DOHH2 (cell line): ENCODE measurements around the gene CDC25B.
A peak's percentile ranks its signal among the peaks of the same experiment; 100 is the strongest.
"Not testable (repeated sequence)": the region's sequence is repeated elsewhere in the genome, so short reads cannot be mapped to it uniquely, and the experiment has no call there.

Experiments used
- H3F3A ChIP-seq: fragments of 200-600 bp; sonication (generic), shearing (Covaris generic); 2 replicates; pipeline ENCODE4 v1.6.0; 2016; ENCODE audit warnings: antibody characterized with exemption, mild to moderate bottlenecking; ENCODE audit not compliant: control insufficient read depth, insufficient read depth
- H3K27ac ChIP-seq: fragments of 200-600 bp; sonication (generic); 2 replicates; pipeline ENCODE4 v1.5.1; 2014; ENCODE audit warnings: low read depth, mild to moderate bottlenecking, low read length, moderate library complexity
- H3K27me3 ChIP-seq: fragments of 200-600 bp; sonication (generic); 2 replicates; pipeline ENCODE4 v1.6.1; 2014; ENCODE audit warnings: mild to moderate bottlenecking, low read length, mixed read lengths; ENCODE audit not compliant: control insufficient read depth
- H3K36me3 ChIP-seq: fragments of 200-600 bp; sonication (generic); 2 replicates; pipeline ENCODE4 v1.6.1; 2014; ENCODE audit warnings: mild to moderate bottlenecking, low read length, moderate library complexity, mixed read lengths; ENCODE audit not compliant: control insufficient read depth
- H3K4me1 ChIP-seq: fragments of 200-600 bp; sonication (generic); 2 replicates; pipeline ENCODE4 v1.6.1; 2014; ENCODE audit warnings: mild to moderate bottlenecking, low read length, mixed read lengths; ENCODE audit not compliant: control insufficient read depth
- H3K4me2 ChIP-seq: fragments of 200-600 bp; sonication (generic); 2 replicates; pipeline ENCODE4 v1.6.0; 2014; ENCODE audit warnings: mild to moderate bottlenecking, low read length, moderate library complexity
- H3K4me3 ChIP-seq: fragments of 200-600 bp; sonication (generic); 2 replicates; pipeline ENCODE4 v1.5.1; 2014; ENCODE audit warnings: mild to moderate bottlenecking, low read length, mixed read lengths
- H3K79me2 ChIP-seq: fragments of 200-600 bp; sonication (generic); 2 replicates; pipeline ENCODE4 v1.6.1; 2014; ENCODE audit warnings: mild to moderate bottlenecking, low read length, mixed read lengths; ENCODE audit not compliant: control insufficient read depth
- H3K9me2 ChIP-seq: fragments of 200-600 bp; sonication (generic); replicated peaks from 2 replicates; pipeline ENCODE4 v1.6.1; 2014; ENCODE audit warnings: mild to moderate bottlenecking, low read length, mixed read lengths; ENCODE audit not compliant: control insufficient read depth
- H3K9me3 ChIP-seq: fragments of 200-600 bp; sonication (generic); 2 replicates; pipeline ENCODE4 v1.6.1; 2014; ENCODE audit warnings: antibody characterized with exemption, low read length, mixed read lengths; ENCODE audit not compliant: control insufficient read depth, insufficient read depth
- H4K20me1 ChIP-seq: fragments of 200-600 bp; sonication (generic); 2 replicates; pipeline ENCODE4 v1.6.0; 2014; ENCODE audit warnings: low read depth, mild to moderate bottlenecking, antibody characterized with exemption, low read length, moderate library complexity; ENCODE audit not compliant: control insufficient read depth, insufficient read depth
- EZH2phosphoT487 ChIP-seq: fragments of 200-600 bp; sonication (generic); IDR thresholded peaks from 2 replicates; pipeline ENCODE4 v1.6.1; 2017; ENCODE audit warnings: borderline replicate concordance, mild to moderate bottlenecking, antibody characterized with exemption, low read length, moderate library complexity, mixed read lengths
- TF ChIP-seq, protein P1 (sequence below): fragments of 200-600 bp; sonication (generic); IDR thresholded peaks from one replicate; pipeline ENCODE4 v1.5.1; 2014; ENCODE audit warnings: antibody characterized with exemption, mild to moderate bottlenecking, low read depth, low read length; ENCODE audit not compliant: poor library complexity, severe bottlenecking

CDC25B gene

DNA sequence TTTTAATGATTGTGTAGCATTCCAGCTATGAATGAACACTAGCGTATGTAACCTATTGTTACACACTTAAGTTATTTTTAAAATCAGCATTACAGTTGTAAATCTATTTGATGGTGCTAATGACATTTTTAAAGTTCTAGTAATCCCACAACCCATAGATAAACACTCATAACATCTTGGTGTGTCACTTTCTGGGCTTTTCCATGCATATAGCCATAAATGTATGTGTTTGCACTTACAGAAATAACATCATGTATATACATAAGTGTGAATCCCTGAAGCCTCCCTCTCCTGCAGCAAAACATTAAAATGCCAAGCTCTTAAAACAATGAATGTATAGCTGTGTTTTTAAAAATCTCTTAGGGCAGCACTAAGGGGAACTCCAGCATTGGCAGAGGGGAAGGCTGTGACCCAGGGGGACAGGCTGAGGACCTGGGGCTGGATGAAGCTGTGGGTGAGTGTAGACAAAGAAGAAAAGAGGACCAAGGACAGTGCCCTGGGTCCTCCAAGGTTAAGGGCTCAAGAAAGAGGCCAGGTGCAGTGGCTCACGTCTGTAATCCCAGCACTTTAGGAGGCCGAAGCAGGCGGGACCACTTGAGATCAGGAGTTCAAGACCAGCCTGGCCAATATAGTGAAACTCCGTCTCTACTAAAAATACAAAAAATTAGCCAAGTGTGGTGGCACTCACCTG is 8.6 kb upstream of the CDC25B start:
- Histone ChIP-seq H3K9me3 (no peaks in the 10 kb centered on the region), H3K79me2 (peaks cover 40% of the 10 kb centered on the region), H3K4me2 (peak overlapping the region; percentile 97), H3K9me2 (no peaks in the 10 kb centered on the region), H3K27me3 (no peaks in the 10 kb centered on the region), H3K4me3 (peak overlapping the region; percentile 77), H3K27ac (no peak overlapping the region), H3K36me3 (peaks cover 21% of the 10 kb centered on the region), H3F3A (peaks cover 7% of the 10 kb centered on the region), H3K4me1 (peaks cover 41% of the 10 kb centered on the region), H4K20me1 (peaks cover 9% of the 10 kb centered on the region; the same call in 1 of the 2 replicates)
- TF ChIP-seq, protein P1, sequence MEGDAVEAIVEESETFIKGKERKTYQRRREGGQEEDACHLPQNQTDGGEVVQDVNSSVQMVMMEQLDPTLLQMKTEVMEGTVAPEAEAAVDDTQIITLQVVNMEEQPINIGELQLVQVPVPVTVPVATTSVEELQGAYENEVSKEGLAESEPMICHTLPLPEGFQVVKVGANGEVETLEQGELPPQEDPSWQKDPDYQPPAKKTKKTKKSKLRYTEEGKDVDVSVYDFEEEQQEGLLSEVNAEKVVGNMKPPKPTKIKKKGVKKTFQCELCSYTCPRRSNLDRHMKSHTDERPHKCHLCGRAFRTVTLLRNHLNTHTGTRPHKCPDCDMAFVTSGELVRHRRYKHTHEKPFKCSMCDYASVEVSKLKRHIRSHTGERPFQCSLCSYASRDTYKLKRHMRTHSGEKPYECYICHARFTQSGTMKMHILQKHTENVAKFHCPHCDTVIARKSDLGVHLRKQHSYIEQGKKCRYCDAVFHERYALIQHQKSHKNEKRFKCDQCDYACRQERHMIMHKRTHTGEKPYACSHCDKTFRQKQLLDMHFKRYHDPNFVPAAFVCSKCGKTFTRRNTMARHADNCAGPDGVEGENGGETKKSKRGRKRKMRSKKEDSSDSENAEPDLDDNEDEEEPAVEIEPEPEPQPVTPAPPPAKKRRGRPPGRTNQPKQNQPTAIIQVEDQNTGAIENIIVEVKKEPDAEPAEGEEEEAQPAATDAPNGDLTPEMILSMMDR, result no peak
- no peak for TF ChIP-seq EZH2phosphoT487

DNA sequence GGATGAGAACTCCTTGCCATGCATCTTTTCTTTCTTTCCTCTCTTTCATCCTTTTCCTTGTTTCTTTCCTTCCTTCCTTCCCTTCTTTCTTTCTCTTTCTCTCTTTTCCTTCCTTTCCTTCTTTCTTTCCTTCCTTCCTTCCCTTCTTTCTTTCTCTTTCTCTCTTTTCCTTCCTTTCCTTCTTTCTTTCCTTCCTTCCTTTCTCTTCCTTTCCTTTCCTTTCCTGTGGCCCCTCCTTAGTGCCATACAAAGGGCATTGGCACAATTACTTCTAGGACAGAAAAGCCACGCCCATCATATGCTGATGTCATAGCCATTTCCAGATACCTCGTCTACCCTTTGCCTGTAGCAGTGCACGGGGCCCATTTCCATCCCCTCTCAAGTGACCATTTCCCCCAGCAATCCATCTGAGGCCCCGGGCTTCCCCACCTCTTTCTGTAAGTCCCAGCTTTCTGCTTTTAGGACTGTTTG is 7.4 kb upstream of the CDC25B start:
- H3K36me3 ChIP-seq, result peaks cover 16% of the 10 kb centered on the region
- H3K9me2 ChIP-seq, result no peaks in the 10 kb centered on the region
- TF ChIP-seq EZH2phosphoT487, result no peak
- TF ChIP-seq, protein P1, result no peak
- no peaks in the 10 kb centered on the region for H3K27me3 ChIP-seq
- H3K9me3 ChIP-seq, result no peaks in the 10 kb centered on the region
- H3K79me2 ChIP-seq, result peaks cover 34% of the 10 kb centered on the region
- H3K4me1 ChIP-seq, result peaks cover 41% of the 10 kb centered on the region
- no peak overlapping the region for H3K27ac ChIP-seq
- peak overlapping the region; percentile 26; the same call in 1 of the 2 replicates for H3K4me2 ChIP-seq
- no peak overlapping the region for H3K4me3 ChIP-seq
- peaks cover 9% of the 10 kb centered on the region; the same call in 1 of the 2 replicates for H4K20me1 ChIP-seq
- H3F3A ChIP-seq, result peaks cover 6% of the 10 kb centered on the region; the same call in 1 of the 2 replicates

DNA sequence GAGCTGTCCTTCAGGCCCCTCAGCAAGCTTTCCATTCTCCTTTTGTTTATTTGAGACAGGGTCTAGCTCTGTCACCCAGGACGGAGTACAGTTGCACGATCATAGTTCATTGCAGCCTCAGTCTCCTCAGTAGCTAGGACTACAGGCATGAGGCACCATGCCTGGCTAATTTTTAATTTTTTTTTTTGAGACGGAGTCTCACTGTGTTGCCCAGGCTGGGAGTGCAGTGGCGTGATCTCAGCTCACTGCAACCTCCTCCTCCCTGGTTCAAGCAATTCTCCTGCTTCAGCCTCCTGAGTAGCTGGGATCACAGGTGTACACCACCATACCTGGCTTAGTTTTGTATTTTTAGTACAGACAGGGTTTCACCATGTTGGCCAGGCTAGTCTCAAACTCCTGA is 6.9 kb upstream of the CDC25B start:
- H3K27ac ChIP-seq, H3K4me3 ChIP-seq, H3K27me3 ChIP-seq, H3K9me2 ChIP-seq, H3K9me3 ChIP-seq, H4K20me1 ChIP-seq, H3F3A ChIP-seq: not testable (repeated sequence)
- peaks cover 41% of the 10 kb centered on the region for H3K4me1 ChIP-seq
- peak overlapping the region; percentile 26; the same call in 1 of the 2 replicates for H3K4me2 ChIP-seq
- H3K36me3 ChIP-seq, result peaks cover 14% of the 10 kb centered on the region
- peaks cover 30% of the 10 kb centered on the region for H3K79me2 ChIP-seq

DNA sequence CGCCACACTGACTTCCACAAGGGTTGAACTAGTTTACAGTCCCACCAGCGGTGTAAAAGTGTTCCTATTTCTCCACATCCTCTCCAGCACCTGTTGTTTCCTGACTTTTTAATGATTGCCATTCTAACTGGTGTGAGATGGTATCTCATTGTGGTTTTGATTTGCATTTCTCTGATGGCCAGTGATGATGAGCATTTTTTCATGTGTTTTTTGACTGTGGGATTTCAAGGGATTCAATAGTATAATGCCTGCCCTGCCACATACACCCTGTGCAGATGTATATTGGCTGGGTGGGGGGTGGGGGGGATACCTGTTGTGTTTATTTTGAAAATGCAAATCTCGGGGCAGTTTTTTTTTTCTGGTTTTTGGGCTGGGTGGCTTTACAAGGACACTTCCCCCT is 1.9 kb upstream of the CDC25B start:
- peaks cover 26% of the 10 kb centered on the region for H3K79me2 ChIP-seq
- not testable (repeated sequence) for H3K4me2 ChIP-seq, H3K27me3 ChIP-seq, H3K36me3 ChIP-seq, H4K20me1 ChIP-seq, H3K4me3 ChIP-seq, H3K27ac ChIP-seq, H3K9me2 ChIP-seq, H3K9me3 ChIP-seq
- peaks cover 16% of the 10 kb centered on the region for H3F3A ChIP-seq
- H3K4me1 ChIP-seq, result peaks cover 42% of the 10 kb centered on the region
